Activated CD8-positive, alpha-beta T cell treated with anti-CD3 and anti-CD28 coated beads for 36 hours (primary cell): ENCODE measurements around the gene ASS1. TPM values are rescaled to one million over a fixed set of nuclear protein-coding genes. Genes with fewer than 3 reads are reported as not detected.

ENCODE experiments used
- ATAC-seq: fragments of 200-7000 bp; cut with Tn5 transposase; one replicate; pipeline ENCODE4 v1.10.0; 2021; ENCODE audit warnings: mild to moderate bottlenecking, moderate library complexity
- CTCF ChIA-PET: fragments of 350-600 bp; sonication (Branson Sonifier 250); formaldehyde crosslinking; loops from one replicate; lab custom pipeline; 2021; ENCODE audit warnings: antibody characterized with exemption; lab: Charles Lee
- POLR2A ChIA-PET: fragments of 350-600 bp; sonication (Branson Sonifier 250); formaldehyde crosslinking; loops from one replicate; lab custom pipeline; 2021; ENCODE audit warnings: antibody characterized with exemption; lab: Charles Lee
- DNase-seq: peaks from one replicate; pipeline ENCODE4 v3.0.0-alpha.2; 2020
- H3K27ac Mint-ChIP-seq: one replicate; pipeline ENCODE4 v1.8.0; 2021; ENCODE audit warnings: mild to moderate bottlenecking, mixed read lengths
- H3K27me3 Mint-ChIP-seq: one replicate; pipeline ENCODE4 v1.8.0; 2021; ENCODE audit warnings: mixed read lengths
- H3K36me3 Mint-ChIP-seq: one replicate; pipeline ENCODE4 v1.8.0; 2021; ENCODE audit warnings: low read depth, mixed read lengths
- H3K4me1 Mint-ChIP-seq: one replicate; pipeline ENCODE4 v1.8.0; 2021; ENCODE audit warnings: low read depth, mixed read lengths
- H3K4me3 Mint-ChIP-seq: one replicate; pipeline ENCODE4 v1.8.0; 2021; ENCODE audit warnings: mild to moderate bottlenecking, moderate library complexity, mixed read lengths
- H3K9me3 Mint-ChIP-seq: one replicate; pipeline ENCODE4 v1.8.0; 2021; ENCODE audit warnings: mixed read lengths
- CTCF ChIP-seq: fragments of 200-600 bp; IDR thresholded peaks from one replicate; pipeline ENCODE4 v1.8.0; 2022; ENCODE audit warnings: antibody characterized with exemption, mild to moderate bottlenecking
- intact Hi-C: fragments of 100-400 bp; cut with micrococcal nuclease; formaldehyde crosslinking; loops from one replicate; pipeline ENCODE4 v1.10.0; 2022
- total RNA-seq, 2 experiments: library from RNA; stranded (reverse); gene quantifications; one replicate each; pipeline ENCODE4 v1.2.3, GENCODE V29; 2021

ASS1 gene
- total RNA-seq = 10 to 100 TPM in 1 of 2 experiments, 1 to 10 TPM in 1; 9.8 to 11.5 TPM

GRCh38 chr9:130444565-130445221, at the start of gene ASS1:
ASS1 (plus strand) TSS chr9:130444961; CDS start chr9:130452229, 7,268 bp downstream.
- Mint-ChIP-seq H3K36me3 (peaks cover 5% of the 10 kb centered on the region), H3K4me1 (peaks cover 12% of the 10 kb centered on the region), H3K27me3 (peaks cover 33% of the 10 kb centered on the region), H3K9me3 (peaks cover 8% of the 10 kb centered on the region), H3K27ac (no peak within 1 kb of the TSS), H3K4me3 (peak within 1 kb of the TSS; percentile 31)
- intact Hi-C loops = no loop called here
- POLR2A ChIA-PET = no interaction called here
- CTCF ChIA-PET = no interaction called here
- no peak for TF ChIP-seq CTCF
- DNase-seq = peak; percentile 66
- peak; percentile 77 for ATAC-seq

GRCh38 chr9:130395810-130396435, 48.8 kb upstream of the ASS1 start:
- Mint-ChIP-seq H3K36me3 (no peaks in the 10 kb centered on the region), H3K27ac (no peak overlapping the region), H3K9me3 (no peaks in the 10 kb centered on the region), H3K4me1 (no peaks in the 10 kb centered on the region), H3K4me3 (no peak overlapping the region), H3K27me3 (peaks cover 4% of the 10 kb centered on the region)
- CTCF ChIA-PET = no interaction called here
- no peak for DNase-seq
- POLR2A ChIA-PET = no interaction called here
- ATAC-seq = no peak
- TF ChIP-seq CTCF = no peak
- intact Hi-C loops = no loop called here

GRCh38 chr9:130396581-130396980, 48.2 kb upstream of the ASS1 start:
- no peak for TF ChIP-seq CTCF
- intact Hi-C loops = no loop called here
- ChIA-PET POLR2A (no interaction called here), CTCF (no interaction called here)
- ATAC-seq (no peak), DNase-seq (no peak)
- Mint-ChIP-seq H3K4me1 (no peaks in the 10 kb centered on the region), H3K4me3 (no peak overlapping the region), H3K9me3 (no peaks in the 10 kb centered on the region), H3K27me3 (peaks cover 4% of the 10 kb centered on the region), H3K27ac (no peak overlapping the region), H3K36me3 (no peaks in the 10 kb centered on the region)

- ATAC-seq (no peak), DNase-seq (no peak)
- Mint-ChIP-seq H3K27ac (no peak overlapping the region), H3K4me1 (no peaks in the 10 kb centered on the region), H3K36me3 (no peaks in the 10 kb centered on the region), H3K9me3 (no peaks in the 10 kb centered on the region), H3K4me3 (no peak overlapping the region), H3K27me3 (no peaks in the 10 kb centered on the region)
- intact Hi-C loops = no loop called here
- no peak for TF ChIP-seq CTCF
- CTCF ChIA-PET = no interaction called here
- POLR2A ChIA-PET = no interaction called here
Observed at GRCh38 chr9:130398487-130399240, 46.1 kb upstream of the ASS1 start.

GRCh38 chr9:130399768-130400167, 45.0 kb upstream of the ASS1 start:
- CTCF ChIA-PET = no interaction called here
- no peak for ATAC-seq
- no peak overlapping the region for H3K4me3 Mint-ChIP-seq
- H3K4me1 Mint-ChIP-seq = no peaks in the 10 kb centered on the region
- no peaks in the 10 kb centered on the region for H3K27me3 Mint-ChIP-seq
- no peak for TF ChIP-seq CTCF
- DNase-seq = no peak
- POLR2A ChIA-PET = no interaction called here
- no peaks in the 10 kb centered on the region for H3K36me3 Mint-ChIP-seq
- H3K9me3 Mint-ChIP-seq = no peaks in the 10 kb centered on the region
- no peak overlapping the region for H3K27ac Mint-ChIP-seq
- intact Hi-C loops = no loop called here
